Hepatocyte (in vitro differentiated cells): ENCODE data around the gene PTGES2. TPM values are rescaled to one million over a fixed set of nuclear protein-coding genes. Genes with fewer than 3 reads are reported as not detected.

Source experiments
- DNase-seq: peaks from one replicate; pipeline ENCODE4 v3.0.0-alpha.2; 2016; ENCODE audit warnings: low spot score
- H2AFZ ChIP-seq: fragments of 200-600 bp; sonication (generic); 2 replicates; pipeline ENCODE4 v1.6.0; 2016; ENCODE audit warnings: antibody characterized with exemption, mild to moderate bottlenecking
- H3K27ac ChIP-seq: fragments of 200-600 bp; sonication (generic); 2 replicates; pipeline ENCODE4 v1.5.1; 2016; ENCODE audit warnings: mild to moderate bottlenecking
- H3K27me3 ChIP-seq: fragments of 200-600 bp; sonication (generic); 2 replicates; pipeline ENCODE4 v1.6.1; 2016
- H3K36me3 ChIP-seq: fragments of 200-600 bp; sonication (generic); replicated peaks from 2 replicates; pipeline ENCODE4 v1.5.1; 2016; ENCODE audit warnings: low read depth; ENCODE audit not compliant: insufficient read depth
- H3K4me1 ChIP-seq: fragments of 200-600 bp; sonication (generic); 2 replicates; pipeline ENCODE4 v1.5.1; 2016; ENCODE audit warnings: mild to moderate bottlenecking, moderate library complexity; ENCODE audit not compliant: insufficient read depth
- H3K4me2 ChIP-seq: fragments of 200-600 bp; sonication (generic); 2 replicates; pipeline ENCODE4 v1.6.0; 2016
- H3K4me3 ChIP-seq: fragments of 200-600 bp; sonication (generic); 2 replicates; pipeline ENCODE4 v1.5.1; 2016; ENCODE audit warnings: mild to moderate bottlenecking
- H3K79me2 ChIP-seq: fragments of 200-600 bp; sonication (generic); 2 replicates; pipeline ENCODE4 v1.6.0; 2017; ENCODE audit warnings: mild to moderate bottlenecking
- H3K9me2 ChIP-seq: fragments of 200-600 bp; sonication (generic); replicated peaks from 2 replicates; pipeline ENCODE4 v1.6.0; 2017; ENCODE audit warnings: mild to moderate bottlenecking; ENCODE audit not compliant: insufficient read depth
- H3K9me3 ChIP-seq: fragments of 200-600 bp; sonication (generic); 2 replicates; pipeline ENCODE4 v1.5.1; 2016; ENCODE audit warnings: low read depth, mild to moderate bottlenecking
- H4K20me1 ChIP-seq: fragments of 200-600 bp; sonication (generic); 2 replicates; pipeline ENCODE4 v1.6.0; 2016; ENCODE audit warnings: mild to moderate bottlenecking; ENCODE audit not compliant: insufficient read depth, poor library complexity, severe bottlenecking
- CTCF ChIP-seq: fragments of 200-600 bp; sonication (generic); IDR thresholded peaks from 2 replicates; pipeline ENCODE4 v1.5.1; 2016; ENCODE audit warnings: antibody characterized with exemption, mild to moderate bottlenecking; ENCODE audit not compliant: poor library complexity
- EZH2 ChIP-seq: fragments of 200-600 bp; sonication (generic); IDR thresholded peaks from 2 replicates; pipeline ENCODE4 v1.6.1; 2016; ENCODE audit warnings: antibody characterized with exemption, mild to moderate bottlenecking, borderline replicate concordance
- EZH2phosphoT487 ChIP-seq: fragments of 200-600 bp; sonication (generic); IDR thresholded peaks from one replicate; pipeline ENCODE4 v1.6.1; 2018; ENCODE audit warnings: antibody characterized with exemption, mild to moderate bottlenecking, low read depth, moderate library complexity; ENCODE audit not compliant: unreplicated experiment, severe bottlenecking
- WGBS: methylation state at CpG from one replicate; pipeline ENCODE4 v1.1.6; 2016; ENCODE audit warnings: low lambda C conversion rate; ENCODE audit errors: missing lambda C conversion rate; 5-methylcytosine and 5-hydroxymethylcytosine counted together
- polyA plus RNA-seq: library from polyadenylated mRNA; unstranded; fragments of >200 nt; fragmentation: Nextera tagmentation; extraction: Ambion mirVana; gene quantifications from 2 replicates; pipeline ENCODE4 v1.2.1, GENCODE V29; 2016
- total RNA-seq: library from RNA; depleted of rRNA; stranded (reverse); fragments of >200 nt; gene quantifications from 2 replicates; pipeline ENCODE4 v1.2.3, GENCODE V29; 2014

Gene PTGES2
- total and polyA plus RNA-seq, 2 experiments from 2014 or later, result 29.4 to 68.1 TPM

GRCh38 chr9:128106940-128107467 is 20.5 kb downstream of the PTGES2 start:
- Histone ChIP-seq H3K9me2 (no peaks in the 10 kb centered on the region), H3K4me1 (peaks cover 13% of the 10 kb centered on the region), H3K27me3 (no peaks in the 10 kb centered on the region), H3K36me3 (no peaks in the 10 kb centered on the region), H2AFZ (no peak overlapping the region), H4K20me1 (no peaks in the 10 kb centered on the region), H3K4me2 (no peak overlapping the region), H3K9me3 (no peaks in the 10 kb centered on the region), H3K4me3 (no peak overlapping the region), H3K27ac (no peak overlapping the region), H3K79me2 (peaks cover 29% of the 10 kb centered on the region)
- WGBS, result 99% methylated on average over 23 of the region's 23 CpGs
- TF ChIP-seq CTCF (no peak), EZH2 (no peak), EZH2phosphoT487 (no peak)
- DNase-seq, result no peak

GRCh38 chr9:128106181-128106939 is 21.2 kb downstream of the PTGES2 start:
- no peak overlapping the region for H3K4me3 ChIP-seq
- peaks cover 14% of the 10 kb centered on the region for H3K4me1 ChIP-seq
- no peaks in the 10 kb centered on the region for H3K36me3 ChIP-seq
- H2AFZ ChIP-seq, result no peak overlapping the region
- TF ChIP-seq EZH2, result no peak
- TF ChIP-seq CTCF, result no peak
- no peak for TF ChIP-seq EZH2phosphoT487
- H3K9me2 ChIP-seq, result no peaks in the 10 kb centered on the region
- no peaks in the 10 kb centered on the region for H3K27me3 ChIP-seq
- no peak overlapping the region for H3K4me2 ChIP-seq
- no peak overlapping the region for H3K27ac ChIP-seq
- H4K20me1 ChIP-seq, result no peaks in the 10 kb centered on the region
- no peak for DNase-seq
- H3K79me2 ChIP-seq, result peaks cover 30% of the 10 kb centered on the region
- H3K9me3 ChIP-seq, result no peaks in the 10 kb centered on the region
- WGBS, result 98% methylated on average over 23 of the region's 23 CpGs

- peaks cover 21% of the 10 kb centered on the region for H3K4me1 ChIP-seq
- H3K27ac ChIP-seq, result peak overlapping the region; percentile 82
These were observed 21.9 kb downstream of the PTGES2 start for GRCh38 chr9:128105538-128106175.

More at GRCh38 chr9:128105538-128106175, 21.9 kb downstream of the PTGES2 start:
- Histone ChIP-seq H3K4me2 (no peak overlapping the region), H3K36me3 (no peaks in the 10 kb centered on the region), H3K27me3 (no peaks in the 10 kb centered on the region), H3K9me2 (no peaks in the 10 kb centered on the region), H3K79me2 (peaks cover 37% of the 10 kb centered on the region), H3K9me3 (no peaks in the 10 kb centered on the region), H3K4me3 (no peak overlapping the region), H4K20me1 (no peaks in the 10 kb centered on the region), H2AFZ (no peak overlapping the region)
- WGBS, result 92% methylated on average over 18 of the region's 21 CpGs
- TF ChIP-seq CTCF (no peak), EZH2phosphoT487 (no peak), EZH2 (no peak)
- DNase-seq, result no peak
